Central memory CD8-positive, alpha-beta T cell (primary cell): ENCODE measurements around the gene IFT57.
"Not testable (repeated sequence)": the region's sequence is repeated elsewhere in the genome, so short reads cannot be mapped to it uniquely, and the experiment has no call there.

ENCODE experiments used
- ATAC-seq: fragments of 150-1000 bp; cut with Tn5 transposase; replicated peaks from 2 replicates; pipeline ENCODE4 v1.10.0; 2022; ENCODE audit warnings: mild to moderate bottlenecking, moderate FRiP score, moderate number of reproducible peaks; ENCODE audit not compliant: poor library complexity, severe bottlenecking; ENCODE audit errors: extremely low read depth
- DNase-seq, 2 donors: peaks; one replicate each; pipeline ENCODE4 v3.0.0; 2021; ENCODE audit warnings: low spot score in 2 of 2
- H3K27ac Mint-ChIP-seq: one replicate; pipeline ENCODE4 v1.8.0; 2022; ENCODE audit warnings: low read depth, mild to moderate bottlenecking, moderate library complexity, mixed read lengths
- H3K27me3 Mint-ChIP-seq: one replicate; pipeline ENCODE4 v1.8.0; 2022; ENCODE audit warnings: mixed read lengths
- H3K36me3 Mint-ChIP-seq: one replicate; pipeline ENCODE4 v1.8.0; 2022; ENCODE audit warnings: mild to moderate bottlenecking, moderate library complexity, mixed read lengths; ENCODE audit not compliant: insufficient read depth
- H3K4me1 Mint-ChIP-seq: one replicate; pipeline ENCODE4 v1.8.0; 2022; ENCODE audit warnings: mixed read lengths
- H3K4me3 Mint-ChIP-seq: one replicate; pipeline ENCODE4 v1.8.0; 2022; ENCODE audit warnings: mild to moderate bottlenecking, moderate library complexity, mixed read lengths
- H3K9me3 Mint-ChIP-seq: one replicate; pipeline ENCODE4 v1.8.0; 2022; ENCODE audit warnings: mixed read lengths

Gene IFT57, protein sequence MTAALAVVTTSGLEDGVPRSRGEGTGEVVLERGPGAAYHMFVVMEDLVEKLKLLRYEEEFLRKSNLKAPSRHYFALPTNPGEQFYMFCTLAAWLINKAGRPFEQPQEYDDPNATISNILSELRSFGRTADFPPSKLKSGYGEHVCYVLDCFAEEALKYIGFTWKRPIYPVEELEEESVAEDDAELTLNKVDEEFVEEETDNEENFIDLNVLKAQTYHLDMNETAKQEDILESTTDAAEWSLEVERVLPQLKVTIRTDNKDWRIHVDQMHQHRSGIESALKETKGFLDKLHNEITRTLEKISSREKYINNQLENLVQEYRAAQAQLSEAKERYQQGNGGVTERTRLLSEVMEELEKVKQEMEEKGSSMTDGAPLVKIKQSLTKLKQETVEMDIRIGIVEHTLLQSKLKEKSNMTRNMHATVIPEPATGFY

DNA sequence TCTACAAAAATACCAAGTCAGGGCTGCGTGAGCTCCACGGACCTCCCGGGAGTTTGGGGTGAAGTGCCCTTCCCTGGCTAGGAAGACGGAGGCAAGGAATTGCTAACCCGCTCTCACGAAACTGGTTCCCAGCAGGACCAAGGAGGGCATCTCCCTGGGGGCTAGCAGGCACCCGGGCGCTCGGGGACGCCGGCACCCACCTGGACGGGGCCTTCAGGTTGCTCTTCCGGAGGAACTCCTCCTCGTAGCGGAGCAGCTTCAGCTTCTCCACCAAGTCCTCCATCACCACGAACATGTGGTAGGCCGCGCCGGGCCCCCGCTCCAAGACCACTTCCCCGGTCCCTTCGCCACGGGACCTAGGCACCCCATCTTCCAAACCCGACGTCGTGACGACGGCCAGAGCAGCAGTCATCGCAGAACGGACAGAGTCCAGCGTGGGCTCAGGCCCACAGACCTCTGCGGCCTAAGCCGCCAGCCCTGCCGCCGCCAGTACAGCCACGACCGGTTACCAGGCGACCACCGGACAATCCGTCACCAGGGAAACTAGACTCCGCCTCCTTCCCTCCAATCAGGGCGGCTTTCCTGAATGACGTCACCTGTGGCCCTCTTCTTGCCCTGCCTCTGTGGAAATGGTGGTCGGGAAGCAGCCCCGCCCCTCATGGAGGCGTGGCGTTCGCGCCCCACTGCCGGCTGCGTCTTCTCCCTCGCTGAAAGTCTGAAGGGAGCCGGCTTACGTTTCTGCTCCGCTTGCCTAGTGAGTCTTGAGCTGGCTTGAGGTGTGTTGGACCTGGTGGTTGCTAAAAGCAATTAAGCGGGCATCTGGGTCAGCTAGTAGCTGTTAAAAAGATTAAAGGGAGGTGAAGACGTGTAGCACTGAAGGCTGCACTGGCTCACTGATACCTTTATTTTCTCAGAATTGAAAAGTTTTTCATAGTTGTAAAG, at the start of gene IFT57:
IFT57 (minus strand) TSS at position 514 of the 942 bp plus-strand sequence; CDS start at position 412, 102 bp downstream.
- peak within 1 kb of the TSS; percentile 97 for H3K4me3 Mint-ChIP-seq
- H3K9me3 Mint-ChIP-seq: no peaks in the 10 kb centered on the region
- H3K27me3 Mint-ChIP-seq: no peaks in the 10 kb centered on the region
- DNase-seq (peak; percentile 92 to 95), ATAC-seq (peak; percentile 92)
- peaks cover 50% of the 10 kb centered on the region for H3K4me1 Mint-ChIP-seq
- peak within 1 kb of the TSS; percentile 98 for H3K27ac Mint-ChIP-seq
- peaks cover 16% of the 10 kb centered on the region for H3K36me3 Mint-ChIP-seq

DNA sequence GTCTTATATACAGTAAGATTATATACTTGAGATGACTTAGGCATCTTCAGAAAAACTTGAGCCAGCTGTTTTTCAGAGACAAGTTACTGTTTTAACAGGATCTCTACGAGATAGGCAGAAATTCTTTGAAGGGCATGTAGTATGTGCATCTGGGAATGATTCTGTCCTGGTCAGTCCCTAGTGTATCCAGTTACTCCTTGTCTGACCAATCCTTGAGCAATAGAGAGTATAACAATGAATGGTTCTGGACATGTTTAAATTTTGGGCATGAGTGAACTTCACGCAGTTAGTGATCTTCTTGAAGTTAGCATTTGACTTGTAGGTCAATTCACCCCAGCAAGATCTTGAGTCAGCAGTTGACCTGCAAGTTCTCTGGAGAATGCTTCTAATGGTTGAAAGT, 49.4 kb upstream of the IFT57 start:
- Mint-ChIP-seq H3K4me1 (no peaks in the 10 kb centered on the region), H3K4me3 (no peak overlapping the region), H3K36me3 (no peaks in the 10 kb centered on the region), H3K27me3 (no peaks in the 10 kb centered on the region), H3K27ac (no peak overlapping the region), H3K9me3 (no peaks in the 10 kb centered on the region)
- no peak for DNase-seq
- no peak for ATAC-seq

DNA sequence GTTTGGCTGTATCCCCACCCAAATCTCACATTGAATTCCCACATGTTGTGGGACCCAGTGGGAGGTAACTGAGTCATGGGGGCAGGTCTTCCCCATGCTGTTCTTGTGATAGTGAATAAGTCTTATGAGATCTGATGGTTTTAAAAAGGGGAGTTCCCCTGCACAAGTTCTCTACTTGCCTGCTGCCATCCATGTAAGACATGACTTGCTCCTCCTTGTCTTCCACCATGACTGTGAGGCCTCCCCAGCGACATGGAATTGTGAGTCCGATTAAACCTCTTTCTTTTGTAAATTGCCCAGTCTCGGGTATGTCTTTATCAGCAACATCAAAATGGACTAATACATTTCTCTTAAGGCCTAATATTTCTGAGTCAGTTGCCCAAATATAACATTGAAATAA, 46.0 kb upstream of the IFT57 start:
- DNase-seq, H3K36me3 Mint-ChIP-seq, H3K27ac Mint-ChIP-seq, H3K4me1 Mint-ChIP-seq, H3K9me3 Mint-ChIP-seq, H3K27me3 Mint-ChIP-seq, ATAC-seq, H3K4me3 Mint-ChIP-seq: not testable (repeated sequence)

DNA sequence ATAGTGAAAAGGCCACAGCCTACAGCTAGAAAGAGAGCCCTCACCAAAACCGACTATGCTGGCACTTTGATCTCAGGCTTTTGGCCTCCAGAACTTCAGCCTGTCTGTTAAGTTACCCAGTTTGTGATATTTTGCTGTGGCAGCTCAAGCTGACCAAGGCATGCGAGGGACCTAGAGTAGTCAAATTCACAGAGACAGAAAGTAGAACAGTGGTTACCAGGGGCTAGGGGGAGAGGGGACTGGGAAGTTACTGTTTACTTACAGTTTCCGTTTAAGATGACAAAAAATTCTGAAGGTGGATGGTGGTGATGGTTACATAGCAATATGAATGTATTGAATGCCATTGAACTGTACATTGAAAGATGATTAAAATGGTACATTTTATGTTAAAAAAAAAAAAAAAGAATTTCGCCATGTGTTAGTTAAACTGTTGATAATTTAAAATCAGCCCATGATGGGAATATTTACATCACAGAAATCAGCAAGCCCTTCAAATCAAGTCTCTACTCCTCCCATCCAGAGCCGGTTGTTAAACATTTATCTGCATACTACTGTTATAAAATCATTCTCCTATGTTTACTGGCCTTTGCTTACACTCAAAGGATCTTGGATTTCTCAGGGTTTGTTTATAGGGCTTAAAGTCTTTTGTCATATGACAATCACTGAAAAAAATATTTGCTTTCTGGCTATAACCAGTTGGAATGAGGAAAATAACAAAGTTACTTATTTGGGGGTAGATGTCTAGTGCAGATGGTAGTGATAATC, 42.5 kb upstream of the IFT57 start:
- not testable (repeated sequence) for ATAC-seq, H3K27me3 Mint-ChIP-seq, H3K27ac Mint-ChIP-seq, H3K9me3 Mint-ChIP-seq, H3K4me1 Mint-ChIP-seq, H3K36me3 Mint-ChIP-seq, DNase-seq, H3K4me3 Mint-ChIP-seq

DNA sequence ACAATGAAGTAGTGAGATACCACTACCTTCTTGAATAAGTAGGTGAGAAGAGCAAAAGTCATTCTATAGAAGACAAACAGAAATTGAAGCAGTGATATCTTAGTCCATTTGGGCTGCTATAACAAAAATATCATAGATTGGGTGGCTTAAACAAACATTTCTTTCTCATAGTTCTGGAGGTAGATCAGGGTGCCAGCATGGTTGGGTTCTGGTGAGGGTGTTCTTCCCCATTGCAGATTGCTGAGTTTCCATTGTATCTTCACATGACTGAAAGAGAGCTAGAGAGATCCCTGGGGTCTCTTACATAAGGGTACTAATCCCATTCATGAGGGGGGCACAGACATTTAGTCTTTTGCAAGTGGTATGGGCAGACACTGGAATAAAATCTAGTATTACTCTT, 32.9 kb upstream of the IFT57 start:
- no peaks in the 10 kb centered on the region for H3K4me1 Mint-ChIP-seq
- DNase-seq: no peak
- H3K27me3 Mint-ChIP-seq: no peaks in the 10 kb centered on the region
- no peaks in the 10 kb centered on the region for H3K36me3 Mint-ChIP-seq
- H3K9me3 Mint-ChIP-seq: no peaks in the 10 kb centered on the region
- no peak overlapping the region for H3K27ac Mint-ChIP-seq
- ATAC-seq: no peak
- no peak overlapping the region for H3K4me3 Mint-ChIP-seq

DNA sequence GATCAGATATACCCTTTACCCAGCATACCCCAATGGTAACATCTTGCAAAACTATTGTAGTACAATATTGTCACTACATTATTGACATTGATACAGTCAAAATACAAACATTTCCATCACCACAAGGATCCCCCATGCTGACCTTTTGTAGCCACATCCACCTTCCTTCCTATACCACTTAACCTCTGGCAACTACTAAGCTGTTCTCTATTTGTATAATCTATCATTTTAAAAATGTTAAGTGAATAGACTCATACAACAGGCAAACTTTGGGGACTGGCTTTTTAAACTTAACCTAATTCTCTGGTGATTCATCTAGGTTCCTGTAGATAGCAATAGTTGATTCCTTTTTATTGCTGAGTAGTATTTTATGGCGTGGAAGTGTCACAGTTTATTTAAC, 29.6 kb upstream of the IFT57 start:
- H3K9me3 Mint-ChIP-seq: no peaks in the 10 kb centered on the region
- no peaks in the 10 kb centered on the region for H3K36me3 Mint-ChIP-seq
- DNase-seq (no peak), ATAC-seq (no peak)
- no peaks in the 10 kb centered on the region for H3K4me1 Mint-ChIP-seq
- H3K27me3 Mint-ChIP-seq: no peaks in the 10 kb centered on the region
- H3K27ac Mint-ChIP-seq: no peak overlapping the region
- H3K4me3 Mint-ChIP-seq: no peak overlapping the region

DNA sequence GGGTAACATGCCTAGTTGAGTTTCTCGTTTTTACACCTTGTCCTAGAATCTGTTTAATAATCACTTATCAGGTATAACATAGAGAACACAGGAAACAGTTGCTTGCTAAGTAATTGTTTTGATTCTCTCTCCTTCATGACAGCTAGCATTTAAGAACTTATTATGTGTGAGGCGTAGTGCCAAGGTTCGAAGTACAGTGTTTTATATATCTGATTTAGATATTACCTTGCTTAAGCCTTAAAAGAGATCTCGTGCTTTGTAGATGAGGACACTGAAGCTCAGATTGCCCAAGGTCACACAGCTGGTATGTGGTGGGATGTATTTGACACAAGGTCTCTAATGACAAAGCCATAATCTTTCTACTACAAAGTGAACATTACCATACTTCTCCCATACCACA, 29.0 kb upstream of the IFT57 start:
- Mint-ChIP-seq H3K4me3 (no peak overlapping the region), H3K4me1 (no peaks in the 10 kb centered on the region), H3K27me3 (no peaks in the 10 kb centered on the region), H3K36me3 (no peaks in the 10 kb centered on the region), H3K9me3 (no peaks in the 10 kb centered on the region), H3K27ac (no peak overlapping the region)
- no peak for ATAC-seq
- DNase-seq: no peak

DNA sequence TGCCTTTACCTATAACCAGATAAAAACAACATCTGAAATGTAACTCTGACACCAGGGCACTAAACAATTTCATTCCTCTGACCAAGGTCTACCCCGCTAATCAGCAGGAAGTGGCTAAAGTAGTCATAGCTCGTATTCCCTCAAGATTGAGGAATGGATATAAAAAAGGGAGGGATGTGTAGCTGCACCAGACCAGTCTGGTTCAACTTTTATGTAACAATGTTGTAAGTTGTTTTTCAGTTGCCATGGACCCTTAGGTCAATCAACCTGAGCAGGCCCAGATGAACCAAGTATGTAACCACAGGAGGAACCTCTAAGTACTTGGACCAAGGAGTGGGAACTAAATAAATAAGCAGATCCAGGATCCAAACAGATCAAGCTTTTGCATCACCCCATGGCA, 28.4 kb upstream of the IFT57 start:
- DNase-seq (no peak), ATAC-seq (no peak)
- Mint-ChIP-seq H3K4me1 (no peaks in the 10 kb centered on the region), H3K4me3 (no peak overlapping the region), H3K27me3 (no peaks in the 10 kb centered on the region), H3K27ac (no peak overlapping the region), H3K9me3 (no peaks in the 10 kb centered on the region), H3K36me3 (no peaks in the 10 kb centered on the region)

DNA sequence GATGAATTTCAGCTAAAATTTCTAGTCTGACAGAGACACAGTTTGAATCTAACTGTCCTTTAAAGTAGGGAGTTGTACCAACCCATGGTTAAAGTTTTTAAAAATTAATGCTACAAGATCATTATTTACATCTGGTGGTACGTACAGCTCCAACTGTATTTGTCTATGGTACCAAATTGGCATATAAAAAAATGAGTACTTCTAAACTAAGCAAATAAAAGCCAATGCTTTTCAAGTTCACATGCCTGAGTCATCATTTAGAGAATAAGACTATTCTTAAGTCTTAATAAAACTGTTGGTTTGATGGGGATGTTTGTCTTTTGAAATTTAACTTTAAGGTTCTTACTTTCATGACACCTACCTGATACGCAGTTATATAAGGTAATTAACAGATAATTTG, 21.0 kb upstream of the IFT57 start:
- no peak overlapping the region for H3K27ac Mint-ChIP-seq
- H3K9me3 Mint-ChIP-seq: no peaks in the 10 kb centered on the region
- DNase-seq (no peak), ATAC-seq (no peak)
- H3K4me1 Mint-ChIP-seq: no peaks in the 10 kb centered on the region
- H3K27me3 Mint-ChIP-seq: no peaks in the 10 kb centered on the region
- no peak overlapping the region for H3K4me3 Mint-ChIP-seq
- no peaks in the 10 kb centered on the region for H3K36me3 Mint-ChIP-seq

DNA sequence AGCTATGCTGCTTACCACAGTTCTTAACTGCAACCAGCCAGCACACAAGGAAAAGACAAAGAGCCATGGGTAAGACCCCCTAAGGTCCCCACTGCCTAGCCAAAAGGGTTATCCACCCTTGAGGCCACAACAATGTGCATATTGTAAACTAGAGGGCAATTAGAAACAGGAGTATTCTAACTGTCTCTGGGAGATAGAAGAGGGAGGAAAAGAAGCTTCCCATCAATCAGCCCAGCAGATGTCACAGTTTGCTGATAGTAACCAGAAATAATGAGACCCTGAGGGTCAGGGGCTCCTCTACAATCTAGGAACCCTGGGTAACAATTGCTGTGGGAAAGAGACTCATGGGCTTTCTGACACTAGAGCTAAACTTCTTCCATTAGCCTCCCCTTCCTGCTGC, 20.6 kb upstream of the IFT57 start:
- ATAC-seq (no peak), DNase-seq (no peak)
- no peaks in the 10 kb centered on the region for H3K9me3 Mint-ChIP-seq
- no peaks in the 10 kb centered on the region for H3K36me3 Mint-ChIP-seq
- no peak overlapping the region for H3K27ac Mint-ChIP-seq
- H3K4me1 Mint-ChIP-seq: no peaks in the 10 kb centered on the region
- H3K27me3 Mint-ChIP-seq: no peaks in the 10 kb centered on the region
- H3K4me3 Mint-ChIP-seq: no peak overlapping the region

DNA sequence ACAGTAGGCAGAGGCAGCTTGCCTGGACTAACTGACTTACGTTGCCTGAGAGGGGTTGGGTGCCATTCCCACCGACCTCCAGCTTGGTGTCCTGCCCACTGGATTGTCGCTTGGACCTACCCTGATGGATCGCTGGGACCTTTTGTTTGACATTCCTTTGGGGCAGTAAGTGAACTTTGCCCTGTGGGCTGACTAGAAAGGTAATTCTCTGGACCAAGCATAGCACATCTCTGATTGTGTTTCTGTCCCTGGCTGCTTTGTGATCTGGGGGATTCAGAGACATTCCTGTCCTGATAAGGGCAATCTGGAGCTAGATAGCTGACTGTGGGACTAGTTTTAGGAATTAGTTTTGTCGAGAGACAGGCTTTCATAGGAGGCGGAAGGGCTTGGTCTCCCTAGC, 19.5 kb upstream of the IFT57 start:
- Mint-ChIP-seq H3K9me3 (no peaks in the 10 kb centered on the region), H3K4me3 (no peak overlapping the region), H3K4me1 (no peaks in the 10 kb centered on the region), H3K27me3 (no peaks in the 10 kb centered on the region), H3K27ac (no peak overlapping the region), H3K36me3 (no peaks in the 10 kb centered on the region)
- ATAC-seq (no peak), DNase-seq (no peak)

DNA sequence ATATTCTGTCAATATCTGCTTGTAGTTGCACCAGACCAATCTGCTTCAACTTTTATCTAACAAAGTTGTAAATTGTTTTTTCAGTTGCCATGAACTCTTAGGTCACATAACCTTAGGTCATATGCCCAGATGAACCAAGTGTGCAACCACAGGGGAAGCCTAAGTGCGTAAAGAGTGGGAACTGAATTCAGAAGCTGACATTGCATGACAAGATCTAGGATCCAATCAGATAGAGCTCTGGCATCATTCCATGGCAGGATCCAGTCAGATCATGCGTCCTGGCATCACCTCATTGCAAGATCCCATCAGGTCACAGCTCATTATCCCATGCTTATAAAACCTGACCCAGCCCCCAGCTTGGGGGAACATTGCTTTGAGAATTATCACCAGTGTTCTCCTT, 18.9 kb upstream of the IFT57 start:
- no peaks in the 10 kb centered on the region for H3K27me3 Mint-ChIP-seq
- no peak overlapping the region for H3K4me3 Mint-ChIP-seq
- H3K4me1 Mint-ChIP-seq: no peaks in the 10 kb centered on the region
- DNase-seq: no peak
- H3K36me3 Mint-ChIP-seq: no peaks in the 10 kb centered on the region
- H3K9me3 Mint-ChIP-seq: no peaks in the 10 kb centered on the region
- no peak for ATAC-seq
- no peak overlapping the region for H3K27ac Mint-ChIP-seq
